ENCODE data around the gene TRMT10B. TPM values are rescaled to one million over a fixed set of nuclear protein-coding genes. Genes with fewer than 3 reads are reported as not detected.

Gene TRMT10B
- total RNA-seq, 1 experiment from 2014 or later, result 6.1 TPM

DNA sequence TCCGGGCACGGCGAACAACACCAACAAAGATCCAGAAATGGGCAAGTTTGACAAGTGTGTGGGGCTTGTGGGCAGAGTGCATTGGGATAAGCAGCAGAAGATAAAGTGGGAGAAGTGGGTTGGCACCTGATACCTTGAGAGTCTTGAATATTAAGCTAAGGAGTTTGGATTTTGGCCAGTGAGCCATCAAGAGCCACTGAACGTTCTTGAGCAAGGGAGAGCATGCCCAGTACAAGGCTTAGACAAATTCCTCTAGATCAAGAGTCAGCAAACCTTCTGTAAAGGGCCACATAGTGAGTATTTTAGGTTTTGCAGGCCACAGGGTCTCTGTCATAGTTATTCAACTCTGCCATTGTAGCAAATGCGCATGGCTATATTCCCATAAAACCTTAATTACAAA, 26.6 kb upstream of the TRMT10B start (continued):
- TF ChIP-seq, protein P1, sequence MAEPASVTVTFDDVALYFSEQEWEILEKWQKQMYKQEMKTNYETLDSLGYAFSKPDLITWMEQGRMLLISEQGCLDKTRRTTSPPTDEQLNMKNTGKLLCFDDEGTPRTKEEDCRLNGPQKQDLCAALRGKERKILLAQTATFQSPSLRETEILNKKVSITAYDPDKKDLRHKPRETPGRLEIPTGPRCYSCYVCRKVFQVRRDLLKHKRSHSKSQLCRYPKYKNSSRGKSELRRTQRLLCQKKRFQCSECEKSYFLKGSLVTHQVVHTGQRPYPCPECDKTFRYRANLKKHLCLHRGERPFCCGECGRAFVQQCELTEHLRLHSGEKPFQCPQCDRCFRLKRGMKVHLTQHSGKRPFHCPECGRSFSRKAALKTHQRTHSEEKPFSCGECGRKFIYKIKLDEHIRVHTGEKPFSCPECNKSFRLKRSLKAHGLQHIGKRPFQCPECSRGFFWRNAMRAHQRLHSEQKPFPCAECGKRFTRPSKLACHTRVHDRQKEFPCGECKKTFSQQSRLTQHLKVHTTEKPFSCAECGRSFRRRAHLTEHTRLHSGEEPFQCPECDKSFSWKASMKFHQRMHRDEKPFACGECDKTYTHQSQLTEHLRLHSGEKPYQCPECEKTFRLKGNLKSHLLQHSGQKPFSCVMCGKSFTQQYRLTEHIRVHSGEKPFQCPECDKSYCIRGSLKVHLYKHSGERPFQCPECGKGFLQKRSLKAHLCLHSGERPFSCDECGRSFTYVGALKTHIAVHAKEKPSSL (CRISPR knock-in tag; conservative IDR thresholded peaks at IDR 0.05), result no peak
- TF ChIP-seq ZNF219 (CRISPR knock-in tag; IDR thresholded peaks at IDR 0.05; ENCODE audit: borderline replicate concordance) (no peak), SMAD4 (CRISPR knock-in tag; IDR thresholded peaks at IDR 0.05) (no peak), JAZF1 (CRISPR knock-in tag; IDR thresholded peaks at IDR 0.05) (no peak), TEAD4 (CRISPR knock-in tag; IDR thresholded peaks at IDR 0.05) (no peak), IRF2 (CRISPR knock-in tag; IDR thresholded peaks at IDR 0.05; ENCODE audit: borderline replicate concordance, low read depth) (no peak)
- TF ChIP-seq, protein P2, sequence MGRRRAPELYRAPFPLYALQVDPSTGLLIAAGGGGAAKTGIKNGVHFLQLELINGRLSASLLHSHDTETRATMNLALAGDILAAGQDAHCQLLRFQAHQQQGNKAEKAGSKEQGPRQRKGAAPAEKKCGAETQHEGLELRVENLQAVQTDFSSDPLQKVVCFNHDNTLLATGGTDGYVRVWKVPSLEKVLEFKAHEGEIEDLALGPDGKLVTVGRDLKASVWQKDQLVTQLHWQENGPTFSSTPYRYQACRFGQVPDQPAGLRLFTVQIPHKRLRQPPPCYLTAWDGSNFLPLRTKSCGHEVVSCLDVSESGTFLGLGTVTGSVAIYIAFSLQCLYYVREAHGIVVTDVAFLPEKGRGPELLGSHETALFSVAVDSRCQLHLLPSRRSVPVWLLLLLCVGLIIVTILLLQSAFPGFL (CRISPR knock-in tag; IDR thresholded peaks at IDR 0.05; ENCODE audit: borderline replicate concordance), result no peak

DNA sequence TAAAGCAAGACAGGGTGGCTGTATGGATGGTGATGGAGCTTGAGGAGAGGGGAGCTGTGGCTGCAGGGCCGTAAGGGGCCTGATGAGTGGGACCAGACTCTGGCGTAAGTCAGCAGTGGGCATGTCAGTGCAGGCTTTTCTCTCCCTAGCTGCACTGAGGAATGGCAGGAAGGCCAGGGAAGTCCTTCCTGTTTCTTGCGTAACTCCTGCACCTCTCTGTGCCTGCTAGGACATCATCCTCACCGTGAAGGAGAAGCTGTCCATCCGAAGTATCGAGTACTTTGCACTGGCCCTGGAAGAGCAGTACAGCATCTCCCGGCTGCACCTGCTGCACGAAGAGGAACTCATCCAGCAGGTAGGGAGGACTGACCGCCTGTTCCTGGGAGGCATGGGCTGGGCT, 24.1 kb upstream of the TRMT10B start:
- no peak overlapping the region for H3K4me3 Mint-ChIP-seq
- DNase-seq (ENCODE audit: low spot score) (no peak), ATAC-seq (no peak; the same call in 1 of the 2 replicates)
- no peaks in the 10 kb centered on the region for H3K9me3 Mint-ChIP-seq
- H3K27me3 Mint-ChIP-seq (ENCODE audit: low read depth), result no peaks in the 10 kb centered on the region
- TF ChIP-seq GTF2I (CRISPR knock-in tag; conservative IDR thresholded peaks at IDR 0.05) (no peak), ZNF121 (CRISPR knock-in tag; IDR thresholded peaks at IDR 0.05) (no peak), FOXP1 (CRISPR knock-in tag; IDR thresholded peaks at IDR 0.05; ENCODE audit: borderline replicate concordance) (no peak)
- TF ChIP-seq, protein P3, sequence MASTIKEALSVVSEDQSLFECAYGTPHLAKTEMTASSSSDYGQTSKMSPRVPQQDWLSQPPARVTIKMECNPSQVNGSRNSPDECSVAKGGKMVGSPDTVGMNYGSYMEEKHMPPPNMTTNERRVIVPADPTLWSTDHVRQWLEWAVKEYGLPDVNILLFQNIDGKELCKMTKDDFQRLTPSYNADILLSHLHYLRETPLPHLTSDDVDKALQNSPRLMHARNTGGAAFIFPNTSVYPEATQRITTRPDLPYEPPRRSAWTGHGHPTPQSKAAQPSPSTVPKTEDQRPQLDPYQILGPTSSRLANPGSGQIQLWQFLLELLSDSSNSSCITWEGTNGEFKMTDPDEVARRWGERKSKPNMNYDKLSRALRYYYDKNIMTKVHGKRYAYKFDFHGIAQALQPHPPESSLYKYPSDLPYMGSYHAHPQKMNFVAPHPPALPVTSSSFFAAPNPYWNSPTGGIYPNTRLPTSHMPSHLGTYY (CRISPR knock-in tag; IDR thresholded peaks at IDR 0.05), result no peak
- no peak overlapping the region for H3K27ac Mint-ChIP-seq
- no peaks in the 10 kb centered on the region for H3K36me3 Mint-ChIP-seq
- ChIA-PET POLR2A (no interaction called here), CTCF (interaction anchor here (0.7 kb wide), 1 partner anchor 700 kb away, joined by 3 read pairs; no protein-coding TSS in a partner anchor)
- peaks cover 9% of the 10 kb centered on the region for H3K4me1 Mint-ChIP-seq

DNA sequence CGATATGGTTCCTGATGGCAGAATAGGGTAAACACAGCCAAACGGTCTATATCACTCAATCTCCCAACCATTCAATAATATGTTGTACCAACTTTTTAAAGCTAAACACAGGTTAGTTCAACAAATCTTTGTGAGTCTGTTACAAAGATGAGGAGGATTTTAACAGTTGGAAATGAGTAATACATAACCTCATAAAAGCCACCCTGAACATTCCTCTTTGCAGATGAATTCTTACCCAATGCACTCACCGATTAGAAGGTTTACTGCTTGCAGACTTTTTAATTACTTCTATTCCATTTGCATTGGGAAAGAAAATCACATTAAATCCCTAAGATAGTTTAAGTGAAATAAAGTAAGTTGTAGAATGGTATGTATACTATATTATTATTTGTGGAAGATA, 23.3 kb upstream of the TRMT10B start:
- DNase-seq (ENCODE audit: low spot score), result no peak
- POLR2A ChIA-PET, result no interaction called here
- Mint-ChIP-seq H3K27ac (no peak overlapping the region), H3K4me1 (peaks cover 9% of the 10 kb centered on the region), H3K9me3 (no peaks in the 10 kb centered on the region), H3K36me3 (no peaks in the 10 kb centered on the region), H3K4me3 (no peak overlapping the region), H3K27me3 (ENCODE audit: low read depth) (no peaks in the 10 kb centered on the region)
- TF ChIP-seq NFE2L1 (CRISPR knock-in tag; IDR thresholded peaks at IDR 0.05) (no peak), TCF7 (CRISPR knock-in tag; IDR thresholded peaks at IDR 0.05; ENCODE audit: low read depth) (no peak), GTF2I (CRISPR knock-in tag; conservative IDR thresholded peaks at IDR 0.05) (no peak), ZNF138 (CRISPR knock-in tag; conservative IDR thresholded peaks at IDR 0.05) (no peak), ZNF219 (CRISPR knock-in tag; IDR thresholded peaks at IDR 0.05; ENCODE audit: borderline replicate concordance) (no peak), TEAD4 (CRISPR knock-in tag; IDR thresholded peaks at IDR 0.05) (no peak), NR2C2 (CRISPR knock-in tag; IDR thresholded peaks at IDR 0.05) (no peak), SOX15 (CRISPR knock-in tag; IDR thresholded peaks at IDR 0.05) (no peak), FOXJ3 (CRISPR knock-in tag; IDR thresholded peaks at IDR 0.05; ENCODE audit: borderline replicate concordance) (no peak), ETV6 (CRISPR knock-in tag; IDR thresholded peaks at IDR 0.05) (no peak)
- TF ChIP-seq, protein P4, sequence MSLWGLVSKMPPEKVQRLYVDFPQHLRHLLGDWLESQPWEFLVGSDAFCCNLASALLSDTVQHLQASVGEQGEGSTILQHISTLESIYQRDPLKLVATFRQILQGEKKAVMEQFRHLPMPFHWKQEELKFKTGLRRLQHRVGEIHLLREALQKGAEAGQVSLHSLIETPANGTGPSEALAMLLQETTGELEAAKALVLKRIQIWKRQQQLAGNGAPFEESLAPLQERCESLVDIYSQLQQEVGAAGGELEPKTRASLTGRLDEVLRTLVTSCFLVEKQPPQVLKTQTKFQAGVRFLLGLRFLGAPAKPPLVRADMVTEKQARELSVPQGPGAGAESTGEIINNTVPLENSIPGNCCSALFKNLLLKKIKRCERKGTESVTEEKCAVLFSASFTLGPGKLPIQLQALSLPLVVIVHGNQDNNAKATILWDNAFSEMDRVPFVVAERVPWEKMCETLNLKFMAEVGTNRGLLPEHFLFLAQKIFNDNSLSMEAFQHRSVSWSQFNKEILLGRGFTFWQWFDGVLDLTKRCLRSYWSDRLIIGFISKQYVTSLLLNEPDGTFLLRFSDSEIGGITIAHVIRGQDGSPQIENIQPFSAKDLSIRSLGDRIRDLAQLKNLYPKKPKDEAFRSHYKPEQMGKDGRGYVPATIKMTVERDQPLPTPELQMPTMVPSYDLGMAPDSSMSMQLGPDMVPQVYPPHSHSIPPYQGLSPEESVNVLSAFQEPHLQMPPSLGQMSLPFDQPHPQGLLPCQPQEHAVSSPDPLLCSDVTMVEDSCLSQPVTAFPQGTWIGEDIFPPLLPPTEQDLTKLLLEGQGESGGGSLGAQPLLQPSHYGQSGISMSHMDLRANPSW (CRISPR knock-in tag; conservative IDR thresholded peaks at IDR 0.05; ENCODE audit: low read depth), result no peak
- TF ChIP-seq, protein P5, sequence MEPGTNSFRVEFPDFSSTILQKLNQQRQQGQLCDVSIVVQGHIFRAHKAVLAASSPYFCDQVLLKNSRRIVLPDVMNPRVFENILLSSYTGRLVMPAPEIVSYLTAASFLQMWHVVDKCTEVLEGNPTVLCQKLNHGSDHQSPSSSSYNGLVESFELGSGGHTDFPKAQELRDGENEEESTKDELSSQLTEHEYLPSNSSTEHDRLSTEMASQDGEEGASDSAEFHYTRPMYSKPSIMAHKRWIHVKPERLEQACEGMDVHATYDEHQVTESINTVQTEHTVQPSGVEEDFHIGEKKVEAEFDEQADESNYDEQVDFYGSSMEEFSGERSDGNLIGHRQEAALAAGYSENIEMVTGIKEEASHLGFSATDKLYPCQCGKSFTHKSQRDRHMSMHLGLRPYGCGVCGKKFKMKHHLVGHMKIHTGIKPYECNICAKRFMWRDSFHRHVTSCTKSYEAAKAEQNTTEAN (CRISPR knock-in tag; IDR thresholded peaks at IDR 0.05), result no peak
- CTCF ChIA-PET, result no interaction called here
- ATAC-seq, result no peak

Data from WTC11 (cell line).